Measurements from ENCODE around the gene MIEN1.
"Not testable (repeated sequence)": the region's sequence is repeated elsewhere in the genome, so short reads cannot be mapped to it uniquely, and the experiment has no call there.

MIEN1 gene

GRCh38 chr17:39755554-39756379 is 25.4 kb upstream of the MIEN1 start:
- no peak for DNase-seq

- peak; percentile 40 for DNase-seq
These were observed 24.7 kb upstream of the MIEN1 start for GRCh38 chr17:39754958-39755553.

- peak; percentile 96 for DNase-seq
These were observed 24.0 kb upstream of the MIEN1 start for GRCh38 chr17:39754161-39754957.

GRCh38 chr17:39753514-39754160 is 23.3 kb upstream of the MIEN1 start:
- peak; percentile 87 for DNase-seq

- DNase-seq = no peak
These were observed 22.0 kb upstream of the MIEN1 start for GRCh38 chr17:39752241-39752881.

GRCh38 chr17:39751637-39752036 is 21.3 kb upstream of the MIEN1 start:
- DNase-seq = no peak

GRCh38 chr17:39751016-39751543 is 20.7 kb upstream of the MIEN1 start:
- DNase-seq = no peak

- DNase-seq = no peak
These were observed 20.0 kb upstream of the MIEN1 start for GRCh38 chr17:39750131-39751015.

- DNase-seq = not testable (repeated sequence)
These were observed 18.2 kb upstream of the MIEN1 start for GRCh38 chr17:39748444-39749034.

GRCh38 chr17:39747745-39748144 is 17.4 kb upstream of the MIEN1 start:
- no peak for DNase-seq

GRCh38 chr17:39746145-39746461 is 15.8 kb upstream of the MIEN1 start:
- no peak for DNase-seq

- DNase-seq = no peak
These were observed 15.2 kb upstream of the MIEN1 start for GRCh38 chr17:39745335-39746144.

- no peak for DNase-seq
These were observed 14.5 kb upstream of the MIEN1 start for GRCh38 chr17:39744836-39745215.

- no peak for DNase-seq
These were observed 13.9 kb upstream of the MIEN1 start for GRCh38 chr17:39744075-39744835.

GRCh38 chr17:39742856-39743436 is 12.6 kb upstream of the MIEN1 start:
- DNase-seq = no peak

- DNase-seq = no peak
These were observed 12.0 kb upstream of the MIEN1 start for GRCh38 chr17:39742126-39742855.

- no peak for DNase-seq
These were observed 10.2 kb upstream of the MIEN1 start for GRCh38 chr17:39740357-39741111.
